HCT116 (cell line): Measurements from ENCODE around the gene TRPM8. TPM values are rescaled to one million over a fixed set of nuclear protein-coding genes. Genes with fewer than 3 reads are reported as not detected.

Experiments used
- ATAC-seq: fragments of 200-7000 bp; cut with Tn5 transposase; 2 replicates; pipeline ENCODE4 v1.9.1; 2020; ENCODE audit warnings: mild to moderate bottlenecking, moderate library complexity
- BruUV-seq: library from RNA; stranded (reverse); fragments of 400-500 nt; replicated peaks from 2 replicates; lab custom pipeline; 2021; lab: Mats Ljungman, UMichigan
- CTCF ChIA-PET: fragments of 300-600 bp; sonication (Branson Sonifier 250); formaldehyde crosslinking; loops from one replicate; lab custom pipeline; 2021; ENCODE audit warnings: antibody characterized with exemption; lab: Charles Lee
- POLR2A ChIA-PET: fragments of 300-600, 350-600 bp; sonication (Branson Sonifier 250); formaldehyde crosslinking; loops from one replicate; lab custom pipeline; 2021; ENCODE audit warnings: antibody characterized with exemption; lab: Charles Lee
- RAD21 ChIA-PET, 2 experiments: fragments of 300-600 bp; sonication (Branson Sonifier 250); formaldehyde crosslinking; loops; one replicate each; lab custom pipeline; 2023; ENCODE audit warnings: low total read pairs in 2 of 2; ENCODE audit not compliant: uncharacterized antibody in 2 of 2, unreplicated experiment in 2 of 2, low non-redundant PET in 1 of 2; lab: Charles Lee
- DNase-seq: peaks from one replicate; pipeline ENCODE4 v3.0.0-alpha.2; 2010; ENCODE audit warnings: low read depth, low spot score
- H2AFZ ChIP-seq: fragments of 200-600 bp; shearing (Covaris generic), sonication (generic); 2 replicates; pipeline ENCODE4 v1.6.1; 2017; ENCODE audit warnings: low read depth, mixed run types, mixed read lengths, antibody characterized with exemption, low read length; ENCODE audit not compliant: poor library complexity, severe bottlenecking
- H3K27ac ChIP-seq: 2 replicates; pipeline ENCODE4 v1.5.1; 2012; ENCODE audit warnings: low read depth, low read length
- H3K27me3 ChIP-seq: fragments of 200-600 bp; sonication (generic); 2 replicates; pipeline ENCODE4 v1.6.1; 2016; ENCODE audit warnings: mixed run types, low read length, mixed read lengths; ENCODE audit not compliant: insufficient read depth
- H3K36me3 ChIP-seq, 2 experiments: fragments of 200-500 bp in 1 of 2; fragments of 200-600 bp in 1 of 2; sonication (Bioruptor generic) in 1 of 2; sonication (generic) in 1 of 2; 2 replicates each; pipeline versions ENCODE4 v1.5.1 to v1.6.1; 2014 to 2016; ENCODE audit warnings: low read length in 2 of 2, inconsistent platforms in 1 of 2, mixed read lengths in 1 of 2, mixed run types in 1 of 2; ENCODE audit not compliant: insufficient read depth in 2 of 2, control insufficient read depth in 1 of 2
- H3K4me1 ChIP-seq, 2 experiments: fragments of 200-600 bp in 1 of 2; sonication (generic) in 1 of 2; 2 replicates each; pipeline versions ENCODE4 v1.5.1 to v1.6.1; 2012 to 2017; ENCODE audit warnings: low read length in 2 of 2, inconsistent platforms in 1 of 2, mild to moderate bottlenecking in 1 of 2, mixed read lengths in 1 of 2, mixed run types in 1 of 2, moderate library complexity in 1 of 2; ENCODE audit not compliant: insufficient read depth in 2 of 2, control insufficient read depth in 1 of 2
- H3K4me2 ChIP-seq: fragments of 200-600 bp; sonication (generic); 2 replicates; pipeline ENCODE4 v1.6.1; 2017; ENCODE audit warnings: mixed run types, low read length, mixed read lengths
- H3K4me3 ChIP-seq, 2 experiments: fragments of 200-600 bp in 1 of 2; sonication (generic) in 1 of 2; replicated peaks in 1 of 2; 2 replicates each; pipeline ENCODE4 v1.5.1; 2011 to 2016; ENCODE audit warnings: low read length in 2 of 2, control low read depth in 1 of 2, low read depth in 1 of 2, mild to moderate bottlenecking in 1 of 2, mixed read lengths in 1 of 2, mixed run types in 1 of 2
- H3K79me2 ChIP-seq: fragments of 200-600 bp; sonication (generic); 2 replicates; pipeline ENCODE4 v1.6.1; 2017; ENCODE audit warnings: mild to moderate bottlenecking, mixed run types, low read length, moderate library complexity, mixed read lengths; ENCODE audit not compliant: insufficient read depth
- H3K9ac ChIP-seq: fragments of 200-600 bp; sonication (generic); 2 replicates; pipeline ENCODE4 v1.6.1; 2016; ENCODE audit warnings: low read length, mixed read lengths
- H3K9me2 ChIP-seq: fragments of 200-600 bp; sonication (generic), shearing (Covaris generic); 2 replicates; pipeline ENCODE4 v1.6.1; 2017; ENCODE audit warnings: mixed run types, mild to moderate bottlenecking, moderate library complexity; ENCODE audit not compliant: insufficient read depth
- H3K9me3 ChIP-seq, 2 experiments: fragments of 200-500 bp in 1 of 2; fragments of 200-600 bp in 1 of 2; sonication (Bioruptor generic) in 1 of 2; sonication (generic) in 1 of 2; 2 replicates each; pipeline ENCODE4 v1.6.1; 2014 to 2017; ENCODE audit warnings: low read length in 2 of 2, mixed read lengths in 2 of 2, inconsistent platforms in 1 of 2, low read depth in 1 of 2, mild to moderate bottlenecking in 1 of 2, mixed run types in 1 of 2, moderate library complexity in 1 of 2; ENCODE audit not compliant: control insufficient read depth in 1 of 2, insufficient read depth in 1 of 2
- H4K20me1 ChIP-seq: fragments of 200-600 bp; sonication (generic), shearing (Covaris generic); 2 replicates; pipeline ENCODE4 v1.6.1; 2017; ENCODE audit warnings: mixed run types, mild to moderate bottlenecking, moderate library complexity; ENCODE audit not compliant: insufficient read depth
- intact Hi-C: fragments of 100-400 bp; cut with micrococcal nuclease; formaldehyde crosslinking; loops from 2 replicates; pipeline ENCODE4 v1.10.0; 2022
- total RNA-seq: library from RNA; stranded (reverse); gene quantifications from one replicate; pipeline ENCODE4 v1.2.1, GENCODE V29; 2021; ENCODE audit not compliant: unreplicated experiment
- TF ChIP-seq, protein P1 (sequence below): IDR thresholded peaks from 2 replicates; pipeline ENCODE4 v1.6.1; 2011; ENCODE audit warnings: mild to moderate bottlenecking, low read length, moderate library complexity; ENCODE audit not compliant: insufficient replicate concordance; ENCODE audit errors: extremely low read depth
- TF ChIP-seq, protein P2 (sequence below): IDR thresholded peaks from 2 replicates; pipeline ENCODE4 v1.6.1; 2012
- TF ChIP-seq, protein P3 (sequence below), 3 experiments: fragments of 200-600 bp in 1 of 3; sonication (generic) in 1 of 3; IDR thresholded peaks in 2 of 3; conservative IDR thresholded peaks in 1 of 3; 2 replicates each; pipeline ENCODE4 v1.5.1; 2012 to 2017; ENCODE audit warnings: low read depth in 2 of 3, low read length in 2 of 3, antibody characterized with exemption in 1 of 3, borderline replicate concordance in 1 of 3, control low read depth in 1 of 3, mild to moderate bottlenecking in 1 of 3, mixed read lengths in 1 of 3, mixed run types in 1 of 3, moderate library complexity in 1 of 3; ENCODE audit not compliant: insufficient read depth in 1 of 3

The TRPM8 gene
- total RNA-seq, 1 experiment from 2014 or later, result 0.39 TPM

DNA sequence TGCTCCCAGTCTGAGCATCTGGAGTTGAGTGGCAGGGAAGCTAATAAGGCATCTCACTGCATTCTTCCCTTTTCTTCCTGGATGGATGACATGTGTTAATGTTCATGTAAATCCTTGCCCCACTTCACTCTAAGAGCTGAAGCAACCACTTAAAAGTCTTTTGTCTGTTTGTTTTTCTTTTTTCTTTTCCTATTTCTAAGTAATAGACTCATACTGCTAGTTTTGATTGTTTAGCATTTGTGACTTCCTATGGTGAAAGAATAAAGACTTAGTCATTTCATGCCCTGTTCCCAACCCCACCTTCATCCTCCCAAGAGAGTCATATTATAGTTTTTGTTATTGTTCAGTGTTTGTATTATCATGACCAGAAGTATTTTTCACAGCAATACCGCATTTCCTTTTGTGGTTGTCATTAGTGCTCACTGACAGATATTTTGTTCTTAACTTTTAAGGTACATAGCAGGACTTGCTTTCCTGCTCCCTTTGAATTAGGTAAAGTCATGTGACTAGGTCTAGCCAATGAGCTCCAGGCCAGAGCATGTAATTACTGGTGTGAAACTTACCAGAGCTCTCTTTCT, 115.2 kb downstream of the TRPM8 start:
- Histone ChIP-seq H3K4me2 (no peak overlapping the region), H3K27ac (no peak overlapping the region), H3K9me2 (no peaks in the 10 kb centered on the region), H3K9me3 (no peaks in the 10 kb centered on the region), H3K27me3 (no peaks in the 10 kb centered on the region), H3K4me3 (no peak overlapping the region), H3K36me3 (no peaks in the 10 kb centered on the region; a peak in 1 of 4 replicates), H3K79me2 (no peaks in the 10 kb centered on the region), H2AFZ (no peak overlapping the region), H3K4me1 (no peaks in the 10 kb centered on the region), H4K20me1 (no peaks in the 10 kb centered on the region), H3K9ac (no peak overlapping the region)
- TF ChIP-seq, protein P1, sequence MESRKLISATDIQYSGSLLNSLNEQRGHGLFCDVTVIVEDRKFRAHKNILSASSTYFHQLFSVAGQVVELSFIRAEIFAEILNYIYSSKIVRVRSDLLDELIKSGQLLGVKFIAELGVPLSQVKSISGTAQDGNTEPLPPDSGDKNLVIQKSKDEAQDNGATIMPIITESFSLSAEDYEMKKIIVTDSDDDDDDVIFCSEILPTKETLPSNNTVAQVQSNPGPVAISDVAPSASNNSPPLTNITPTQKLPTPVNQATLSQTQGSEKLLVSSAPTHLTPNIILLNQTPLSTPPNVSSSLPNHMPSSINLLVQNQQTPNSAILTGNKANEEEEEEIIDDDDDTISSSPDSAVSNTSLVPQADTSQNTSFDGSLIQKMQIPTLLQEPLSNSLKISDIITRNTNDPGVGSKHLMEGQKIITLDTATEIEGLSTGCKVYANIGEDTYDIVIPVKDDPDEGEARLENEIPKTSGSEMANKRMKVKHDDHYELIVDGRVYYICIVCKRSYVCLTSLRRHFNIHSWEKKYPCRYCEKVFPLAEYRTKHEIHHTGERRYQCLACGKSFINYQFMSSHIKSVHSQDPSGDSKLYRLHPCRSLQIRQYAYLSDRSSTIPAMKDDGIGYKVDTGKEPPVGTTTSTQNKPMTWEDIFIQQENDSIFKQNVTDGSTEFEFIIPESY, result no peak
- TF ChIP-seq, protein P2, sequence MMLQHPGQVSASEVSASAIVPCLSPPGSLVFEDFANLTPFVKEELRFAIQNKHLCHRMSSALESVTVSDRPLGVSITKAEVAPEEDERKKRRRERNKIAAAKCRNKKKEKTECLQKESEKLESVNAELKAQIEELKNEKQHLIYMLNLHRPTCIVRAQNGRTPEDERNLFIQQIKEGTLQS, result no peak
- TF ChIP-seq, protein P3, sequence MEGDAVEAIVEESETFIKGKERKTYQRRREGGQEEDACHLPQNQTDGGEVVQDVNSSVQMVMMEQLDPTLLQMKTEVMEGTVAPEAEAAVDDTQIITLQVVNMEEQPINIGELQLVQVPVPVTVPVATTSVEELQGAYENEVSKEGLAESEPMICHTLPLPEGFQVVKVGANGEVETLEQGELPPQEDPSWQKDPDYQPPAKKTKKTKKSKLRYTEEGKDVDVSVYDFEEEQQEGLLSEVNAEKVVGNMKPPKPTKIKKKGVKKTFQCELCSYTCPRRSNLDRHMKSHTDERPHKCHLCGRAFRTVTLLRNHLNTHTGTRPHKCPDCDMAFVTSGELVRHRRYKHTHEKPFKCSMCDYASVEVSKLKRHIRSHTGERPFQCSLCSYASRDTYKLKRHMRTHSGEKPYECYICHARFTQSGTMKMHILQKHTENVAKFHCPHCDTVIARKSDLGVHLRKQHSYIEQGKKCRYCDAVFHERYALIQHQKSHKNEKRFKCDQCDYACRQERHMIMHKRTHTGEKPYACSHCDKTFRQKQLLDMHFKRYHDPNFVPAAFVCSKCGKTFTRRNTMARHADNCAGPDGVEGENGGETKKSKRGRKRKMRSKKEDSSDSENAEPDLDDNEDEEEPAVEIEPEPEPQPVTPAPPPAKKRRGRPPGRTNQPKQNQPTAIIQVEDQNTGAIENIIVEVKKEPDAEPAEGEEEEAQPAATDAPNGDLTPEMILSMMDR (IDR thresholded peaks at IDR 0.05 in 2 of 3, conservative IDR thresholded peaks at IDR 0.05 in 1 of 3; ENCODE audit: borderline replicate concordance in 1 of 3, insufficient read depth in 1 of 3, low read depth in 2 of 3, low read length in 2 of 3), result no peak
- ChIA-PET POLR2A (no interaction called here), CTCF (no interaction called here), RAD21 (no interaction called here)
- DNase-seq, result no peak
- BruUV-seq, result no TSS peak
- no peak for ATAC-seq
- intact Hi-C loops, result no loop called here
